T-helper 2 cell treated with Interferon-gamma antibody and Interleukin-4, amounts not matched to agents 5 μg/mL and 100 μg/mL, for 36 hours (primary cell): ENCODE results near the gene CELF2.

Experiments used
- DNase-seq: peaks from one replicate; pipeline ENCODE4 v3.0.0; 2021; ENCODE audit warnings: low spot score
- H3K27ac Mint-ChIP-seq: one replicate; pipeline ENCODE4 v1.8.0; 2021; ENCODE audit warnings: mild to moderate bottlenecking, mixed read lengths
- H3K27me3 Mint-ChIP-seq: one replicate; pipeline ENCODE4 v1.8.0; 2021; ENCODE audit warnings: low read depth, mixed read lengths
- H3K36me3 Mint-ChIP-seq: one replicate; pipeline ENCODE4 v1.8.0; 2021; ENCODE audit warnings: low read depth, mixed read lengths
- H3K4me1 Mint-ChIP-seq: one replicate; pipeline ENCODE4 v1.8.0; 2021; ENCODE audit warnings: low read depth, mixed read lengths
- H3K4me3 Mint-ChIP-seq: one replicate; pipeline ENCODE4 v1.8.0; 2022; ENCODE audit warnings: mild to moderate bottlenecking, moderate library complexity, mixed read lengths
- H3K9me3 Mint-ChIP-seq: one replicate; pipeline ENCODE4 v1.8.0; 2021; ENCODE audit warnings: mixed read lengths

The CELF2 gene

GRCh38 chr10:11294831-11295450 is 277.3 kb downstream of the CELF2 start:
- no peak overlapping the region for H3K4me3 Mint-ChIP-seq
- H3K4me1 Mint-ChIP-seq = peaks cover 9% of the 10 kb centered on the region
- H3K36me3 Mint-ChIP-seq = peaks cover 80% of the 10 kb centered on the region
- H3K9me3 Mint-ChIP-seq = no peaks in the 10 kb centered on the region
- no peaks in the 10 kb centered on the region for H3K27me3 Mint-ChIP-seq
- no peak for DNase-seq
- H3K27ac Mint-ChIP-seq = no peak overlapping the region

- Mint-ChIP-seq H3K9me3 (no peaks in the 10 kb centered on the region), H3K4me3 (no peak overlapping the region), H3K27ac (peak overlapping the region; percentile 41), H3K27me3 (no peaks in the 10 kb centered on the region), H3K36me3 (peaks cover 81% of the 10 kb centered on the region), H3K4me1 (peaks cover 9% of the 10 kb centered on the region)
- DNase-seq = no peak
Observed at GRCh38 chr10:11295492-11295891, 277.8 kb downstream of the CELF2 start.

GRCh38 chr10:11297136-11297535 is 279.5 kb downstream of the CELF2 start:
- Mint-ChIP-seq H3K36me3 (peaks cover 80% of the 10 kb centered on the region), H3K4me3 (no peak overlapping the region), H3K27ac (peak overlapping the region; percentile 72), H3K4me1 (peaks cover 9% of the 10 kb centered on the region), H3K27me3 (no peaks in the 10 kb centered on the region), H3K9me3 (no peaks in the 10 kb centered on the region)
- no peak for DNase-seq

- no peak for DNase-seq
- H3K27me3 Mint-ChIP-seq = no peaks in the 10 kb centered on the region
- peaks cover 6% of the 10 kb centered on the region for H3K4me1 Mint-ChIP-seq
- no peak overlapping the region for H3K4me3 Mint-ChIP-seq
- peak overlapping the region; percentile 52 for H3K27ac Mint-ChIP-seq
- H3K9me3 Mint-ChIP-seq = no peaks in the 10 kb centered on the region
- peaks cover 81% of the 10 kb centered on the region for H3K36me3 Mint-ChIP-seq
Observed at GRCh38 chr10:11298116-11298515, 280.4 kb downstream of the CELF2 start.

- Mint-ChIP-seq H3K4me3 (no peak overlapping the region), H3K27ac (no peak overlapping the region), H3K36me3 (peaks cover 81% of the 10 kb centered on the region), H3K4me1 (peaks cover 3% of the 10 kb centered on the region), H3K27me3 (no peaks in the 10 kb centered on the region), H3K9me3 (peaks cover 2% of the 10 kb centered on the region)
- no peak for DNase-seq
Observed at GRCh38 chr10:11299125-11299524, 281.5 kb downstream of the CELF2 start.

DNA sequence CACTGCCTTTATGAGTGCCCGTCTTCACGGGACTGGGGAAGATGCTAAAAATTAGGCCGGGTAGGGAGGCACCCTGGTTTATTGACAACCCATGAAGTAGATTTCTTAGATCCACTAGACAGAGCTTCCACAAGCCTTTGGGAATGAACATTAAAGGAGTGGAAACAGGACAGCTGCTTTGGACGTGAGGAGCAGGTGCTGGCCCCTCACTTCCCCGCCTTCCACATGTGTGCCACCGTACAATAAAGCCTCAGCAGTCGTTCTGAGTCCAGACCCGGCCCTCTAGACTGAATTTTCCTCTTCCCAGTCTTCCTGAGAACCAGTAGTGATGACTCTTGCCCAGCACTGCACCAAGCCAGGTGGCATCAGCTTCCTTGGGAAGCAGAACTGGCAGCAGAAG is 282.4 kb downstream of the CELF2 start:
- no peak overlapping the region for H3K27ac Mint-ChIP-seq
- DNase-seq = no peak
- no peak overlapping the region for H3K4me3 Mint-ChIP-seq
- H3K4me1 Mint-ChIP-seq = peaks cover 3% of the 10 kb centered on the region
- H3K9me3 Mint-ChIP-seq = peaks cover 5% of the 10 kb centered on the region
- H3K36me3 Mint-ChIP-seq = peaks cover 83% of the 10 kb centered on the region
- no peaks in the 10 kb centered on the region for H3K27me3 Mint-ChIP-seq

GRCh38 chr10:11300563-11300962 is 282.9 kb downstream of the CELF2 start:
- Mint-ChIP-seq H3K27me3 (no peaks in the 10 kb centered on the region), H3K4me3 (no peak overlapping the region), H3K36me3 (peaks cover 84% of the 10 kb centered on the region), H3K27ac (no peak overlapping the region), H3K4me1 (peaks cover 3% of the 10 kb centered on the region), H3K9me3 (peaks cover 5% of the 10 kb centered on the region)
- no peak for DNase-seq

DNA sequence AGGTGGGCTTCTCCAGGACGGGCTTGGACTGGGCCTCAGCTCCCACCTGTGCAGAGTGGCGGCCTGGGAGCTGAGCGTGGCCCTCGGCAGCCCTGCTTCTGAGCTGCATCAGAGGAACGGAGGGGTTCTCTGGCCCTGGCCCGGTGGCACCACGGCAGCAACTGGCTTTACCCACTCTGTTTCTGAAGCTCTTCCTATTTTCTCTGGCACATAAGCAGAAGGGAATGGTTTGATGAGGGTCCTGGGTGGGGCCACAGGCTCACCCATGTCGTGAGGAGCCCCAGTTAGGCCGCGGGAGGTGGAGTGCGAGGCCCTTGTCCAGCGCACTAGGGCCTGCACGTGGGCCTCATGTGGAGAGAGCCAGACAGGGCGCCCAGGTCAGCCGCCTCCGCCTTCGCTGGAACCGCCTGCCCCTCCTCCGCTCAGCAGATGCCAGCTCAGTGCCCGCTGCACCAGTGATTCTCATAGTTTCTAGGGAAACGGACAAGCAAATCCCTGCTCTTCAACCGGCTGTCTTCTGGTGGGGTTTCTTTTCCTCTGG is 284.0 kb downstream of the CELF2 start:
- H3K9me3 Mint-ChIP-seq = peaks cover 14% of the 10 kb centered on the region
- H3K27ac Mint-ChIP-seq = no peak overlapping the region
- no peaks in the 10 kb centered on the region for H3K27me3 Mint-ChIP-seq
- DNase-seq = no peak
- no peak overlapping the region for H3K4me3 Mint-ChIP-seq
- H3K4me1 Mint-ChIP-seq = peaks cover 3% of the 10 kb centered on the region
- H3K36me3 Mint-ChIP-seq = peaks cover 84% of the 10 kb centered on the region

GRCh38 chr10:11302181-11302580 is 284.5 kb downstream of the CELF2 start:
- DNase-seq = no peak
- peaks cover 20% of the 10 kb centered on the region for H3K9me3 Mint-ChIP-seq
- H3K27me3 Mint-ChIP-seq = no peaks in the 10 kb centered on the region
- H3K4me3 Mint-ChIP-seq = no peak overlapping the region
- peak overlapping the region; percentile 49 for H3K27ac Mint-ChIP-seq
- peaks cover 84% of the 10 kb centered on the region for H3K36me3 Mint-ChIP-seq
- no peaks in the 10 kb centered on the region for H3K4me1 Mint-ChIP-seq

DNA sequence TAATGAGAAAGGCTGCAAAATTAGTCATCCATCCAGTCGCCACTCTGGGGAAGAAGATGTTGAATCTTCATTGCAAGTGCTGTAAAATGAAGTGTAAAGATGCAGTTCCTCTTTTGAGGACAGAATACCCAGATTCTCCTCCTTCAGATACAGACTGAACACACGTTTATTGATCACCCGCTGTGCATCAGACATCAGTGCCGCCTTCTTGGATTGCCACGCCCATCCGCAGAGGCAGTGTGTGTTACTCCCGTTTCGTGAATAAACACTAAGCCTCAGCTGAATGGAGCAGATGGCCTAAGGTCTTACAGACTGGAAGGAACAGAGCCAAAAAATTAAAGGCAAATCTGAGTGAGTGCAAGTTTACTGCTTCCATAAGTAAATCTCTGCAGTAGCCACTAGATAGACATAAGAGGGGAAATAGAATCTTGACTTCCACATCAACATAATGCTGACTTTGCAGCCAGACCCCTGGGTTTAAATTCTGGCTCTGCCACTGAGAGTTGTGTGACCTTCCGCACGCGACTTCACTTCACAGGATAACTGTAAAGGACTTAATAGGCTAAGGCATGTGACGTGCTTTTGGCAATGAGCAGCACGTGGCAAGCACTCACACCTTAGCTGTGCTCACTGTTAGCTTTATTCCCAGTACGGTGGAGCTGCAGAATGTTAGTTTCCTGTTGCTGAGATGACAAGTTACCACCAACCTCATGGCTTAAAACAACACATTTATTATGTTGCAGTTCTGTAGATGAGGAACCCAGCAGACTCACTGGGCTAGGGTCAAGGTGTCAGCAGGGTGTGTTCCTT is 285.9 kb downstream of the CELF2 start:
- Mint-ChIP-seq H3K36me3 (peaks cover 87% of the 10 kb centered on the region), H3K4me1 (no peaks in the 10 kb centered on the region), H3K27ac (peak overlapping the region; percentile 26), H3K27me3 (no peaks in the 10 kb centered on the region), H3K9me3 (peaks cover 34% of the 10 kb centered on the region), H3K4me3 (no peak overlapping the region)
- no peak for DNase-seq

DNA sequence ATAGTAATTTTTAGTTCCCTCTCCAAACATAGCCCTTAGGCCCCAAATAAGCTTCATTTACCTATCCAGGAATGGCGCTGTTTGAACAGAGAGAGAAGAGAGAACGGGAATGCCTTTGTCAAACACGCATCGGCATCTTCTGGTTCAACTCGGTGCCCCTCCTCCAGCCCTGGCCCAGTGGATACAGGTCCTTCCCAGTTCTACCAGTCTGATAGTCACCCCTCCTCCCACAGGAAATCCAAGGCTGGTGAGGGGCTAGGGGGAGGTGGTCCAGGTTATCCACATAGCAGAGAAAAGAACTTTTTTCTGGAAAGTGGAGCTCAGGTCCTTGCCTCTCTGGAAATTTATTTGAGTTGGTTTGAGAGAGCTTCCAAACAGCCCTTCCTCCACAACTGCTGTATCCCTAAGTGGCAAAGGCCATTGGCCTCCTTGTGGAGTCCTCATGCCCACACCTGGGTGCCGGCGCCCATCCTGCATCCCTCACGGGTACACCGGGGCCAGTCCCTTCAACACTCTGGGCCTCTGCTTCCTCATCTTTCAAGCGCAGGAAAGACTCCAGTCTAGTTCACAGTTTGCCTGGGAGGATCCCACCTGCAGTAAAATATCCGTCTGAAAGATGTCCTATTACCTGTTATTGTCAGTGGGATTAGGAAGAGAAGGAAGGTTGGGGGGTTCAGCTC is 287.4 kb downstream of the CELF2 start:
- no peak overlapping the region for H3K27ac Mint-ChIP-seq
- H3K9me3 Mint-ChIP-seq = peaks cover 34% of the 10 kb centered on the region
- no peaks in the 10 kb centered on the region for H3K27me3 Mint-ChIP-seq
- no peak overlapping the region for H3K4me3 Mint-ChIP-seq
- peaks cover 2% of the 10 kb centered on the region for H3K4me1 Mint-ChIP-seq
- H3K36me3 Mint-ChIP-seq = peaks cover 94% of the 10 kb centered on the region
- DNase-seq = no peak

- DNase-seq = no peak
- no peak overlapping the region for H3K27ac Mint-ChIP-seq
- peaks cover 2% of the 10 kb centered on the region for H3K4me1 Mint-ChIP-seq
- H3K27me3 Mint-ChIP-seq = no peaks in the 10 kb centered on the region
- H3K36me3 Mint-ChIP-seq = peaks cover 93% of the 10 kb centered on the region
- peaks cover 35% of the 10 kb centered on the region for H3K9me3 Mint-ChIP-seq
- H3K4me3 Mint-ChIP-seq = no peak overlapping the region
Observed at GRCh38 chr10:11305825-11306593, 288.3 kb downstream of the CELF2 start.

DNA sequence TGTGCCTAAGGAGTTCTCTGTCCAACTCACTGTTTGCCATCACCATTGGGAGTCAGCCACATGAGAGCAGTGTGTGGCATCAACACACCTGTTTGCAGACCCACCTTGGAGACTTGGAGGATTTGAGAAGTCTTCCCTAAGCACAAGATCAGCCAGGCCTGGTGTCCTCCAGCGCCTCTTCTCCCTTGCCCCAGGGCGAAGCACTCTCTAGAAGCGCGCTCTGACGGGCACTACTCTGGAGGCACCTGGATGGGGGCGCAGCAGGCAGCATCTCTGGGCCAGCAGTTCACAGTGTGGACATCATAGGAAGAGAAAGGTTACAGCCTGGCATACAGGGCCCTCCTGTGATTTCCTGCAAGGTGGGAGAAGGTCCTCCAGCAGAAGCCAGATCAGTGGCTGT is 289.3 kb downstream of the CELF2 start:
- no peak for DNase-seq
- Mint-ChIP-seq H3K27me3 (no peaks in the 10 kb centered on the region), H3K36me3 (peaks cover 99% of the 10 kb centered on the region), H3K27ac (no peak overlapping the region), H3K4me3 (no peak overlapping the region), H3K4me1 (peaks cover 2% of the 10 kb centered on the region), H3K9me3 (peaks cover 43% of the 10 kb centered on the region)
